Activated CD8-positive, alpha-beta T cell treated with anti-CD3 and anti-CD28 coated beads for 36 hours (primary cell): ENCODE data around the gene LIPK. TPM values are rescaled to one million over a fixed set of nuclear protein-coding genes. Genes with fewer than 3 reads are reported as not detected.

ENCODE experiments used
- ATAC-seq: fragments of 200-7000 bp; cut with Tn5 transposase; one replicate; pipeline ENCODE4 v1.10.0; 2021; ENCODE audit warnings: mild to moderate bottlenecking, moderate library complexity
- CTCF ChIA-PET: fragments of 350-600 bp; sonication (Branson Sonifier 250); formaldehyde crosslinking; loops from one replicate; lab custom pipeline; 2021; ENCODE audit warnings: antibody characterized with exemption; lab: Charles Lee
- POLR2A ChIA-PET: fragments of 350-600 bp; sonication (Branson Sonifier 250); formaldehyde crosslinking; loops from one replicate; lab custom pipeline; 2021; ENCODE audit warnings: antibody characterized with exemption; lab: Charles Lee
- DNase-seq: peaks from one replicate; pipeline ENCODE4 v3.0.0-alpha.2; 2020
- H3K27ac Mint-ChIP-seq: one replicate; pipeline ENCODE4 v1.8.0; 2021; ENCODE audit warnings: mild to moderate bottlenecking, mixed read lengths
- H3K27me3 Mint-ChIP-seq: one replicate; pipeline ENCODE4 v1.8.0; 2021; ENCODE audit warnings: mixed read lengths
- H3K36me3 Mint-ChIP-seq: one replicate; pipeline ENCODE4 v1.8.0; 2021; ENCODE audit warnings: low read depth, mixed read lengths
- H3K4me1 Mint-ChIP-seq: one replicate; pipeline ENCODE4 v1.8.0; 2021; ENCODE audit warnings: low read depth, mixed read lengths
- H3K4me3 Mint-ChIP-seq: one replicate; pipeline ENCODE4 v1.8.0; 2021; ENCODE audit warnings: mild to moderate bottlenecking, moderate library complexity, mixed read lengths
- H3K9me3 Mint-ChIP-seq: one replicate; pipeline ENCODE4 v1.8.0; 2021; ENCODE audit warnings: mixed read lengths
- CTCF ChIP-seq: fragments of 200-600 bp; IDR thresholded peaks from one replicate; pipeline ENCODE4 v1.8.0; 2022; ENCODE audit warnings: antibody characterized with exemption, mild to moderate bottlenecking
- intact Hi-C: fragments of 100-400 bp; cut with micrococcal nuclease; formaldehyde crosslinking; loops from one replicate; pipeline ENCODE4 v1.10.0; 2022
- total RNA-seq, 2 experiments: library from RNA; stranded (reverse); gene quantifications; one replicate each; pipeline ENCODE4 v1.2.3, GENCODE V29; 2021

Gene LIPK
- total RNA-seq, 2 experiments from 2014 or later = not detected

DNA sequence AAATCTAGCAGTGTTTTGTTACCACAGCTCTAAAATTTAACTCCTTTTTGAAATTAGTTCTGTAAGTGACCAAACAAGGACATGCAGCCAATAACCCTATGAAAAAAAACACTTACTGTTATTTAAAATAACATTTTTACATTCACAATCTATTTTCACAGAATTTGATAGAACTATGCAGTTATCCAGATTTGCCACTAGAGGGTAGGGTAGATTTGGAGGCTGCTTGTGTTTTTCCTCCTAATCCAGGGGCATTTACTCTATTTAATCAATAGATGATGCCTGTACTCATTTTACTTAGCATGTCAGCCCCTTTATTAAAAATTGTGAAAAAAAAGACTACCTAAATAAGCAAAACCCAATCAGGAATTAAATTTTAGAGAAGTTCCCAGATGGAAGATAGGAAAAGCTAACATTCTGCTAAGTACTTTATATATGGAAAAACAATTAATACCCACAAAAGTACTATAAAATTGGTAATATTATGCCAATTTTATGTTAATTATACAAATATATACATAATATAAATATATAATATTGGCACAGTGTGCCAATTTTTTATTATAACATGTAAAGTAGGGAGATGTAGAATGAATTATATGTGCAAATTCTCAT, 18.1 kb upstream of the LIPK start:
- POLR2A ChIA-PET = no interaction called here
- peak; percentile 98 for TF ChIP-seq CTCF
- no peak overlapping the region for H3K4me3 Mint-ChIP-seq
- H3K9me3 Mint-ChIP-seq = no peaks in the 10 kb centered on the region
- CTCF ChIA-PET = interaction anchor here (0.8 to 6.7 kb wide), 20 partner anchors 9 to 344 kb away, joined by 3 to 33 read pairs (median 4); partner anchors contain the start of genes LIPN and RNLS
- DNase-seq (no peak), ATAC-seq (peak; percentile 56)
- H3K4me1 Mint-ChIP-seq = no peaks in the 10 kb centered on the region
- no peak overlapping the region for H3K27ac Mint-ChIP-seq
- H3K27me3 Mint-ChIP-seq = peaks cover 3% of the 10 kb centered on the region
- no peaks in the 10 kb centered on the region for H3K36me3 Mint-ChIP-seq
- intact Hi-C loops = loop anchor here (2.0 kb wide), 1 partner anchor 123 kb away; no protein-coding TSS in a partner anchor

GRCh38 chr10:88689366-88689765, 16.7 kb upstream of the LIPK start:
- no peak for TF ChIP-seq CTCF
- POLR2A ChIA-PET = no interaction called here
- H3K27me3 Mint-ChIP-seq = peaks cover 4% of the 10 kb centered on the region
- H3K9me3 Mint-ChIP-seq = no peaks in the 10 kb centered on the region
- intact Hi-C loops = loop anchor here (2.0 kb wide), 1 partner anchor 121 kb away; no protein-coding TSS in a partner anchor
- CTCF ChIA-PET = interaction anchor here (1.5 to 6.7 kb wide), 5 partner anchors 38 to 147 kb away, joined by 4 to 33 read pairs (median 13); partner anchors contain the start of gene RNLS
- no peak overlapping the region for H3K4me3 Mint-ChIP-seq
- H3K4me1 Mint-ChIP-seq = no peaks in the 10 kb centered on the region
- ATAC-seq (no peak), DNase-seq (no peak)
- no peaks in the 10 kb centered on the region for H3K36me3 Mint-ChIP-seq
- H3K27ac Mint-ChIP-seq = no peak overlapping the region

GRCh38 chr10:88693392-88694020, 12.5 kb upstream of the LIPK start:
- CTCF ChIA-PET = interaction anchor here (0.7 to 6.7 kb wide), 9 partner anchors 12 to 525 kb away, joined by 3 to 33 read pairs (median 4); partner anchors contain the start of gene LIPK
- Mint-ChIP-seq H3K4me1 (no peaks in the 10 kb centered on the region), H3K4me3 (no peak overlapping the region), H3K36me3 (no peaks in the 10 kb centered on the region), H3K27me3 (peaks cover 8% of the 10 kb centered on the region), H3K9me3 (no peaks in the 10 kb centered on the region), H3K27ac (no peak overlapping the region)
- intact Hi-C loops = no loop called here
- POLR2A ChIA-PET = no interaction called here
- DNase-seq (no peak), ATAC-seq (no peak)
- TF ChIP-seq CTCF = no peak

DNA sequence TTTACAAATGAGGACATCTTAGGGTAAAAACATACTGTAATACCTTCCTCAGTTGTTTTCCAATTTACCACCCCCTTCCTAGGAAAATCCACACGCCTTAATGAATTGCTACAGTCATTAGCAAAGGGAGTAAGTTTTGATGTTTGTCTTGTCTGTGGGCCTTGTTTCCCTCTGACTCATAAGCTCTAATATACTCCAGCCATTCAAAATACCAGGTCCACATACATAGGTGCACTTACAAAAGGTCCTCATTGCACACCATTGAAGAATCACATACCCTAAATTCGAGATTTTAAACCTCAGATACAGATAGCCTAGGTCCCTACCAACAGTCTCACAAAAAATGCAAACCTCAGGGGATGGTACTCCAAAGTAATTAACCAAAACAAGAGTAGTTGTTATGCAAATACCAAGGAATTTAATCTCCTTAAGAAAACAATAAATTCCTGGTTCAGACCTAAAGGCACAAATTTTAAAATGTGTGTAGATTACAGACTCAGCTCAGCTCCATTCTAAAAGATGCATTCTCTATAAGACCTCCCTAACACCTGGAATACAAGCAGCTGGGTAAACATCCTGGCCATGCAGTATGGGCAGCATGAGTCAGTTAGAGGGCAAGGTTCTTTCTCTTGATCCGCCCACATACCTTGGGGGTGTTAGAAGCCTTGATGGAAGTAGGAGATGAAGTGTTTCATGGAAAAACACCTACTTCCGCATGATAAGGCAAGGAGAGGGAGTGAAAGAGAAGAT, 3.0 kb upstream of the LIPK start:
- no peak for TF ChIP-seq CTCF
- H3K9me3 Mint-ChIP-seq = no peaks in the 10 kb centered on the region
- H3K4me3 Mint-ChIP-seq = no peak overlapping the region
- no peak for ATAC-seq
- no peaks in the 10 kb centered on the region for H3K36me3 Mint-ChIP-seq
- DNase-seq = peak; percentile 34
- peaks cover 3% of the 10 kb centered on the region for H3K27me3 Mint-ChIP-seq
- ChIA-PET POLR2A (no interaction called here), CTCF (no interaction called here)
- H3K4me1 Mint-ChIP-seq = peaks cover 29% of the 10 kb centered on the region
- intact Hi-C loops = no loop called here
- no peak overlapping the region for H3K27ac Mint-ChIP-seq
